Cardiac ventricle fibroblast (primary cell): ENCODE results near the gene BSPRY. TPM values are rescaled to one million over a fixed set of nuclear protein-coding genes. Genes with fewer than 3 reads are reported as not detected.

Experiments
- total RNA-seq: library from RNA; depleted of rRNA; stranded (reverse); fragments of >200 nt; gene quantifications from 2 replicates; pipeline ENCODE4 v1.2.3, GENCODE V29; 2015

Gene BSPRY
- not detected in 2 replicates for total RNA-seq

GRCh38 chr9:113349445-113350094 is at the start of gene BSPRY:
BSPRY (plus strand) TSS chr9:113349541; CDS start chr9:113349580, 39 bp downstream.

GRCh38 chr9:113302792-113303418 is 46.4 kb upstream of the BSPRY start, which contains the start of gene RNF183:
RNF183 (minus strand) TSS chr9:113303376; CDS start chr9:113298184, 5,192 bp downstream.

GRCh38 chr9:113340011-113340699 is 9.2 kb upstream of the BSPRY start, which contains the start of gene WDR31:
WDR31 (minus strand) TSS chr9:113340275; CDS start chr9:113332022, 8,253 bp downstream.

GRCh38 chr9:113376634-113377567 is 27.6 kb downstream of the BSPRY start, which contains the start of gene HDHD3:
HDHD3 (minus strand) TSS chr9:113376986; CDS start chr9:113374354, 2,632 bp downstream.

GRCh38 chr9:113401027-113401792 is 51.9 kb downstream of the BSPRY start, which contains the start of gene ALAD:
ALAD (minus strand) TSS chr9:113401284; CDS start chr9:113393559, 7,725 bp downstream.

GRCh38 chr9:113410207-113410864 is 61.0 kb downstream of the BSPRY start, which contains the start of the genes C9orf43 and POLE3:
C9orf43 (plus strand) TSS chr9:113410747; CDS start chr9:113413494, 2,747 bp downstream.
POLE3 (minus strand) TSS chr9:113410675; CDS start chr9:113410293, 382 bp downstream.

Other genes with a start within 250 kb of the BSPRY start
- 3.0 and 3.7 TPM in 2 replicates for gene SLC31A2, start 198.5 kb upstream of the BSPRY start, total RNA-seq
- 14.3 and 17.8 TPM in 2 replicates for gene FKBP15, start 128.3 kb upstream of the BSPRY start, total RNA-seq
- 19.0 and 20.5 TPM in 2 replicates for gene SLC31A1, start 128.0 kb upstream of the BSPRY start, total RNA-seq
- 34.8 and 38.0 TPM in 2 replicates for gene CDC26, start 74.0 kb upstream of the BSPRY start, total RNA-seq
- 16.5 and 19.2 TPM in 2 replicates for gene PRPF4, start 73.9 kb upstream of the BSPRY start, total RNA-seq
- gene RNF183, start 46.2 kb upstream of the BSPRY start, total RNA-seq: not detected in 2 replicates
- gene WDR31, start 9.3 kb upstream of the BSPRY start, total RNA-seq: 0.81 and 0.98 TPM in 2 replicates
- 9.6 and 10.0 TPM in 2 replicates for gene HDHD3, start 27.4 kb downstream of the BSPRY start, total RNA-seq
- 21.7 and 25.5 TPM in 2 replicates for gene ALAD, start 51.7 kb downstream of the BSPRY start, total RNA-seq
- 13.5 and 19.0 TPM in 2 replicates for gene POLE3, start 61.1 kb downstream of the BSPRY start, total RNA-seq
- gene C9orf43, start 61.2 kb downstream of the BSPRY start, total RNA-seq: 0.24 and 0.44 TPM in 2 replicates
- gene RGS3, start 114.2 kb downstream of the BSPRY start, total RNA-seq: 15.5 and 27.3 TPM in 2 replicates